Dedifferentiated amniotic fluid mesenchymal stem cell (primary cell): ENCODE measurements around the gene PXDN.
"Not testable (repeated sequence)": the region's sequence is repeated elsewhere in the genome, so short reads cannot be mapped to it uniquely, and the experiment has no call there.

Source experiments
- DNase-seq: peaks from one replicate; pipeline ENCODE4 v3.0.0-alpha.2; 2016; ENCODE audit errors: extremely low spot score

Gene PXDN, protein sequence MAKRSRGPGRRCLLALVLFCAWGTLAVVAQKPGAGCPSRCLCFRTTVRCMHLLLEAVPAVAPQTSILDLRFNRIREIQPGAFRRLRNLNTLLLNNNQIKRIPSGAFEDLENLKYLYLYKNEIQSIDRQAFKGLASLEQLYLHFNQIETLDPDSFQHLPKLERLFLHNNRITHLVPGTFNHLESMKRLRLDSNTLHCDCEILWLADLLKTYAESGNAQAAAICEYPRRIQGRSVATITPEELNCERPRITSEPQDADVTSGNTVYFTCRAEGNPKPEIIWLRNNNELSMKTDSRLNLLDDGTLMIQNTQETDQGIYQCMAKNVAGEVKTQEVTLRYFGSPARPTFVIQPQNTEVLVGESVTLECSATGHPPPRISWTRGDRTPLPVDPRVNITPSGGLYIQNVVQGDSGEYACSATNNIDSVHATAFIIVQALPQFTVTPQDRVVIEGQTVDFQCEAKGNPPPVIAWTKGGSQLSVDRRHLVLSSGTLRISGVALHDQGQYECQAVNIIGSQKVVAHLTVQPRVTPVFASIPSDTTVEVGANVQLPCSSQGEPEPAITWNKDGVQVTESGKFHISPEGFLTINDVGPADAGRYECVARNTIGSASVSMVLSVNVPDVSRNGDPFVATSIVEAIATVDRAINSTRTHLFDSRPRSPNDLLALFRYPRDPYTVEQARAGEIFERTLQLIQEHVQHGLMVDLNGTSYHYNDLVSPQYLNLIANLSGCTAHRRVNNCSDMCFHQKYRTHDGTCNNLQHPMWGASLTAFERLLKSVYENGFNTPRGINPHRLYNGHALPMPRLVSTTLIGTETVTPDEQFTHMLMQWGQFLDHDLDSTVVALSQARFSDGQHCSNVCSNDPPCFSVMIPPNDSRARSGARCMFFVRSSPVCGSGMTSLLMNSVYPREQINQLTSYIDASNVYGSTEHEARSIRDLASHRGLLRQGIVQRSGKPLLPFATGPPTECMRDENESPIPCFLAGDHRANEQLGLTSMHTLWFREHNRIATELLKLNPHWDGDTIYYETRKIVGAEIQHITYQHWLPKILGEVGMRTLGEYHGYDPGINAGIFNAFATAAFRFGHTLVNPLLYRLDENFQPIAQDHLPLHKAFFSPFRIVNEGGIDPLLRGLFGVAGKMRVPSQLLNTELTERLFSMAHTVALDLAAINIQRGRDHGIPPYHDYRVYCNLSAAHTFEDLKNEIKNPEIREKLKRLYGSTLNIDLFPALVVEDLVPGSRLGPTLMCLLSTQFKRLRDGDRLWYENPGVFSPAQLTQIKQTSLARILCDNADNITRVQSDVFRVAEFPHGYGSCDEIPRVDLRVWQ (N-terminal part only)

DNA sequence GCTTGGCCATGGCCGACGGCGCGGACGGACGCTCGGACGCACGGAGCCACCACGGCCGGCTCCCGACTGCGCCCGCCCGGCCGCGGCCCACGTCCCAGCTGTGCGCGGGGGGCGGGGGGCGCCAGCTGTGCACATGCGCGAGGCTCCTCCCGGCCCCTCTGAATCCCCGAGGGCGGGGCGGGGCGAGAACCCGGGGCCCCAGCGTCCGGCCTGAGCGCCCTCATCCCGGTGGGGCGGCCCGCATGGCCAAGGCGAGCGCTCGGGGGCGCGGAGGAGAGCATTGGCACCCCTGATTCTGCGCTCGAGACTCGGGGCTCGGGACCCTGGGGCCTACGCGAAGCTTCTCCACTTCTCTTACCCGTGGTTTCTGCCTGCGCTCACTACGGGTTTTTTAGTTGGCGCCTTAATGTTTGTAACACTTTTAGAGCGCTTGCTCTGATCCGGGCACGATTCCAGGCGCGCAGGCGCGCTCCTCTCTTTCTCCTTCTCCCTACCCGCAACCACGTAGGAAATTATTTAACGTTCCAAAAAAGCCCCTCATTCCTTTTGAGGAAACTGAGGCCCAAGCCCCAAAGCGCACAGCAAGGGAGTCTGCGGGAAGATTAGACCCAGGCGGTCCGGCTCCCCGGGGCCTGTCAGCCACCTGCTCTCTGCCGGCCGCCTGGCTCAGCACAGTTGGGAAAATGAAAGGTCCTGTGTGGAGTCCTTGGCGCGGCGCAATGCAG, at the start of gene PXDN:
PXDN (minus strand) TSS at position 70 of the 725 bp plus-strand sequence; CDS start at position 10, 60 bp downstream.
- DNase-seq = peak; percentile 37

DNA sequence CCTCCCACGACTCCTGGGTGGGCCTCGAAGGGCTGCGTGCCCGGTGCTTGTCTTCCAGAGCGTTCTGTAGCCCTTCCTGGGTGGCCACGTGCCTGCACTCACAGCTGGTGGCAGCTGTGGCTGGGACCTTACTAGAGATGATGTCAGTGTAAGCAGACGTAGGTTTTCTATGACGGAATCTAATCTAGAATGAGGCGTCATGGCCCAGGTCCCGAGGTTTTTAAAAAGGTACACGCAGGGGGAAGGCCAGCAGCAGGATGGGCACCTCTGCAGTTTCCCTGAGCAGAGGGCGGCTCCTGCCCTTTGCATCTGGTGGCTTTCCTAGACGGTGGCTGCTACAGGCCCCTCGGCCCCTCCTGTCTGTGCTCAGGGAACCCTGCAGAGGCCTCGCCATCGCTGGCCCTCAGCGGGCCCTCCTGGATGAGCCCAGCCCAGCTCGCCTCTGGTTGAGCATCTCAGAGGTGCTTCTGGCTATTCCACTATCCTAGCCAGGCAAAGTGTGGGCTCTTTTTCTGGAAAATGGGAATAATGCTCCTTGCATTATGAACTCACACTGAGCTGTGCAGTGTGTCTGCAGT, 49.6 kb upstream of the PXDN start:
- DNase-seq = no peak

DNA sequence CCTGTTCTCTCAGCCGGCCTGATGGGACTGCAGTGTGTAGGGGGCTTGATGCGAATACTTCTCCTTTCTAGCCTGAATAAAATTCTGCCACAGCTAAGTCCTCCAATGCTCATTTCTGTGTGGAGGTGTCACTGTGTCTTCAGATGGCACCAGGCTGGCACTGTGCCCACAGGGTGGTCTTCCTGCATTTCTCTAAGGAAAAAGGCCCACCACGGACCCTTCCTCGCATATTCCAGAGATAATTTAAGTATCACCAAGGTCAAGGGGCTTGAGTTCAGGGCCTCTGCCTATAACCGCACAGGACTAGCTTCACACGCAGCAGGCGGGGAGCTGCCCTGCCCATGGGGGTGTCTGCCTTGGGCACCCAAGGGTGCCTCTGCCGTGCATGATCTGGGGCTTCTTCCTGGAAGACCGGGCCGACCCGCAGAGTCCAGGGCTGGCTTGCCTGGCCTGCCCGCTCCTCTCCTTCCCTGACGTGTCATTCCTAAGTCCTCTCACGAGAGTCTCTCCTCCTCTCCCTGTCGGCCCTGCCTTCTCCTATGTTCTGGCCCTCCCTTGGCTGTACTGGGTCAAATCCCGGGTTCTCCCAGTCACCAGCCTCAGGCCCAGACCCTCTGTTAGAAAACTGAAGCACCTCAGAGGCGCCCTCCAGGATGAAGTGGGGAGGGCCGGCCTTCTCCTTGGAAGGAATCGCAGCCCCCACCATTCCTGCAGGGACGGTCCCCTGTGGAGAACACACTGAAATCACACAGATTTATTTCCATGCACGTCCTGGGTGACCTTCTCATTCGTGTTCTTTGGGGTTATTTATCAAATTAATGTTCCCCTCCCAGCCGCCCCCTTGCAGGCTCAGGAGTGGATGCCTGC, 48.9 kb upstream of the PXDN start:
- no peak for DNase-seq

DNA sequence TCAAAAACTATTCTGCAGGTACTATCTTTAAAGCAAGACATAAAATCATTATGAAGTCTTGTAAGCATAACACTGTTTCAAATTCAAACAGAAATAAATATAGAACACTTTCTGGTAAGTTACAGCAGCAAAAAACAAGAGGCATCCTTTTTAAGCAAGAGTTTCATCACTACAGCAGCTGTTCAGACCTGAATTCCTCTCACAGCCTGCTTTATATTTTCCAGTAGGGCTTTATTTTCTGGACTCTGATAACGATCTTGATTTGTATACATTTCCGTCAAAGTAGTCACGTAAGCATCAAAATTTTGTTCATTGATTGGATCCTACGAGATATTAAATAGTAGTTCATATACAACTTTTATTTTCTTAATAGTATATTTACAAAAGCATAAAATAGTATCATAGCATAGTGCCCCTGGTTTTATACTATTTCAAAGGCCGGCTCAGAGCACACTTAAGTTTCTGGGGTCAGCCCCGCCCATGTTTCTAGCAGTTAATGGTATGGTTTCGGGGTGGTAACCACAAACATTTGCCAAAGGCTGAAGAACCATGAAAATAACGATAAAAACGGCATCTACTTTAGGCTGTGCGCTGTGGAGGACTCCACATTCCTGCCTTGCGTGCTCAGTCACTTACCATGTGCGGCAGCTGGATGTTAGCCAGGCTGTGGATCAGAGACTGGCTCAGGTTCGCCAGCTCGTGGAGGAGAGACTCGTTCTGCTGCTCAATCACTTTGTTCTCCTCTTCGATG, 47.5 kb upstream of the PXDN start:
- peak; percentile 80 for DNase-seq

DNA sequence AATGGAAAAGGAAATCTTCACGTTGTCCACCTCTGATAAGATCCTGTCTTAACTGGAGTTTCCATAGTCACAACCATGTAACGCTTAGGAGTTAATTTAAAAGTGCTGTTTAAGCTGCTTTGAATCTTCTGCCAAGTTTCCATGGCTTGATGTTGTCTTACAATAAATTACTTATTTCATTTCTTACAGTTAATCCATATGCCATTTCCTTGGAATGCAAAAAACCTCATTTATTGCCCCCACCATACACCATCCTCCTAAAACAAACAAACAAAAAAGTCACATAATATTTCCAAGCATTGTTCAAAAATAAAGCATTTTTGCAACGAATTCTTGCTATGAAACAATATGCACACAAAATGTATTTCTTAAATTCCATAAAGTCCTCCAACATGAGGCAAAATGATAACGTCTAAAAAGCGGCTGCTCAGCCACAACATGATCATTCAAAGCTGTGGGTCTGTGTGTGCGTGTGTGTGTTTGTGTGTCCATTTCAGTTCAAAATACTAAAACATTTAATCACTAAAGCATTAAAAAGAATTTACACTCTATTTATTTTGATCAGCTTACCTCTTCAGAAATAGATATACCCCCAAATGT, 46.8 kb upstream of the PXDN start:
- DNase-seq = peak; percentile 47

DNA sequence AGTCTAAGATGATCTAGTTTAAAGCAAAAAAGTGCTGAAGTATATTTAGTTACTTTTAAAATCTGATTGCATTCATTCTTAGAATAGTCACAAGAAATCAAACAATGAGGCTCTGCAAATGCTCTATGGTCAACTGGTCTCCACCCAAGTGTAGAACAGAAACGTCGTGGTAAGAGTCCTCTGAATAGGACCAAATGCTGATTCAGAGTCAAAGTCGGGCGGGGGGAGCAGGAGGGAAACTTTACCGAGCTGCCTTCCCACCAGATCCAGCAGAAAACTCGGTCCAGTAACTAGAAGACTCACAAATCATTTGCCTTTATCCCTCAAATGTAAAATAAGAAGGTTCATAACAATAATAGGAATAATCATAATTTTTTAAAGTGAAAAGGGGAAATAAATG, 46.2 kb upstream of the PXDN start:
- DNase-seq = no peak

DNA sequence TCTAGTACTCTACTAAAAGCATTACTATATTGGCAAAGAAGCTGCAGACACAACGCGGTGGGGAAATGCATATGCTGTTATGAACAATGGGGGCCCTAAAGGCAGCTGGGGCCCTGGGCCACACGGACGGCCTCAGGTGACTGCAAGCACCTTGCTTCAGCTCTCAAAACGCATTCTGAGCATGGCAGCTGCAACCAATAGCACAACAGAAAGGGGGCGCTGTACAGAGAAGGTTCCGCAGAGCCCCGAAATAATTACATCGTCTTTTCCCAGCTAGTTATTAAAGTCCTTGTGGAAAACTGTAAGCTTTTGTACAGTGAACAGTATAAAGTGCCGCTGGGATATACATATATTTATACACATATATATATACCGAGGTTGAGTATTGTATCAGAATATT, 45.3 kb upstream of the PXDN start:
- DNase-seq = no peak

DNA sequence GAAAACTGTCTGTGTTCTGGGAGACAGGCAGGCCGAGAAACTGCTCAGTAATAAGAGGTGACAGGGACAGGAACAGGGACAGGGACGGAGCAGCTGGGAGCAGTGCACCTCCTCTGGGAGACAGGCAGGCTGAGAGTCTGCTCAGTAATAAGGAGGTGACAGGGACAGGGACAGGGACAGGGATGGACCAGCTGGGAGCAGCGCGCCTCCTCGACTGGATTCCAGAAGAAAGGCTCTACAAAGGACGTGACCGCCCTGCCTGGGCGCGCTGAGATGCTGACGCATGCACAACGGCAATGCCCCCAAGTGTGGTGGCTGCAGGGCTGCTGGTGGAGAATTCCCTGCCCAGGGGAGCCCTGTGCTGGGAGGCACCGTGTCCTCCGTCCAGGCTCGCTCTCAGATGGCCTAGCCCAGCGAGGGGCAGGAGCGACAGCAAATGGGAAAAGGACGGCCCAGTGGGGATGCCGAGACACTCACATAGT, 44.2 kb upstream of the PXDN start:
- DNase-seq = no peak

DNA sequence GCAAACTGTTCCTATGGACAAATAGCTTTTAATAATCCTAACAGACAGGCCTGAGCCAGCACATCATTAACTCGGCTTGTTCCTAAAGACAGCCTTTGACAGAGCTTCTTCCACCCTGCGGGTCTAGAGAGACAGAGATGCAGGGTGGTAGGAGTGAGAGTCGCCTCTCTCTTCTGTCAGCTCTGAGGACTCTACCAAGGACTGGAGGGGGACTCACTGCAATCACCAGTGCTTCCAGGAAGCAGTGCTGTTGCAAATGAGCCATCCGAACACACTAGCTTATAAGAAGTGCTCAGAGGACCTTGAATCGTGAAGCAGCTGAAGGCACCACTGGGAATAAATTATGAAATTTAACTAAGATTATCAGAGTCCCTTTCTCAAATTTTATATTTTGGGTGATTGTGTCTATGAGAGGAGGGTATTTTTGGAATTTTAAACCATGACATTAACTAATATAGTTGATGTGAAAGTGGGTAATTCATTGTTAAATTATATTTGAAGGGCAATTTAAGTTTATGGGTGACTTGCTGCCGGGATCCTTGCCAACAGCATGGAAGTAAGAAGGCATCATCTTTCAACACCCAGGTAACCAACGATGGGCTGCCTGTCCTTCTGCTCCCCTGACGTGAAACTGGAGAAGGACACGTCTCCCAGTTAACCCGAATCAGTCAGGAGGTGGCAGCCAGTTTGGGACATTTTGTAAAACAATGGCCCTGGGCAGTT, 43.6 kb upstream of the PXDN start:
- DNase-seq = no peak

DNA sequence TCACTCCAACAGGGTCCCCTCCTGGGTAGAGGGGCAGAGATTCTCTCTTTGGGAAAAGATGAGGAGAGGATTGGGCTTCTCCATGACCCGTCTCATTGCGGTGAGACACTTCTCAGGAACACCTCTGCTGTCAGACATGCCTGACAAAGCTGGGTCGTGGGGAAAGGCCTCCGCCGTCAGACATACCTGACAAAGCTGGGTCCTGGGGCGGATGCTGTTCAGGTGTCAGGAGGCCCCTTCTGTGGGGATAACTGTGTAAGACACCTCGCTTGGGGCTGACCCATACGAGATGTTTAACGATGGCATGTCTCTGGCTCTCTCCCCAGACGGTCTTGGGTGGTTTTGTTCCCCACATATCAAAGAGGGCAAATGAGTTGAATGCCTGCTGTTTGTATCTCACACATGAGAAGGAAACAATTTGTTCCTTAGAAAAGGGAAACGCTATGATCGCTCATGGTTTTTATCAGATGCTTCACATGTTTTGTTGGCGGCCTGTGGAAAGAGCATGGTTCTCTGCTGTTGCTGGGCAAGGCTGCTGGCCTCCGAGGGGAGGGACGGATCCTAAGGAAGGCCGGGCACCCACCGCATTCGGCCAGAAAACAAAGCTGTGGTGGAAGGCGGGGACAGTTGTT, 40.8 kb upstream of the PXDN start:
- no peak for DNase-seq

DNA sequence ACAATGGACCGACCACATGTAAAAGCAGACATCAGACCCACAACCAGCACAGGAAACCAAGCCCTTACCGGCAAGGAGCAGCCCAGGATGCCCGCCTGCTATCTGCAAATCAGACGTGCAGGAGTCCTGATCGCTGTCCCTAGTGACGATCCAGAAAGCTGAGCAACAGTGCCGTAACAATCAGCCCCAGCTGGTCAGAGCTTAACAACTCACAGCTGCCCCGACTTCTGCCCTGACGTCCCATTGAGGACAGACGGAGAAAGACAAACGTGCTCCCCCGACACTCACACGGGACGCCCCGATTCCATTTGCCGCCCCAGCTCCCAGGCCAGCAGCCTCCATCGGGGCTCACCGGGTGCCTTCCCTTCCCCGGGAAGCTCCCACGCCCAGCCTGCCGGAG, 39.8 kb upstream of the PXDN start:
- DNase-seq = no peak

DNA sequence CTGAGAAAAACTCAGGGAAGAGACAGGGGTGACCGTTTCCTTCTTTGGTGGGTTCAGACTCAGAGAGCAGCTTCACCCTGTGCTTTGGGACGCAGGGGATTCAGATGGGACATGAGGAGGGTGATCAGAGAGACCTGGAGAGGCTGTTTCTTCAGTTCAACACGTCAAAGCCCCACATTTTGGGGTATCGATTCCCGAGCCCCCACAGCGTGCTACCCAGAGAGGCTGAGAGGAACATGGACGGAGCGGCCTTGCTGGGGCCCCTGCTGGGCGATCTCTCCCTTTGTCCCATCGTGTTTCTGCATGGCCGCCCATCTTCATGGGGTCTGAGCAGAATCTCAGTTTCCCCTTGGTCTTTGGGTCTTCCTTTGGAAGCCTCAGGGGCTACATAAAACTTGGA, 38.2 kb upstream of the PXDN start:
- no peak for DNase-seq

DNA sequence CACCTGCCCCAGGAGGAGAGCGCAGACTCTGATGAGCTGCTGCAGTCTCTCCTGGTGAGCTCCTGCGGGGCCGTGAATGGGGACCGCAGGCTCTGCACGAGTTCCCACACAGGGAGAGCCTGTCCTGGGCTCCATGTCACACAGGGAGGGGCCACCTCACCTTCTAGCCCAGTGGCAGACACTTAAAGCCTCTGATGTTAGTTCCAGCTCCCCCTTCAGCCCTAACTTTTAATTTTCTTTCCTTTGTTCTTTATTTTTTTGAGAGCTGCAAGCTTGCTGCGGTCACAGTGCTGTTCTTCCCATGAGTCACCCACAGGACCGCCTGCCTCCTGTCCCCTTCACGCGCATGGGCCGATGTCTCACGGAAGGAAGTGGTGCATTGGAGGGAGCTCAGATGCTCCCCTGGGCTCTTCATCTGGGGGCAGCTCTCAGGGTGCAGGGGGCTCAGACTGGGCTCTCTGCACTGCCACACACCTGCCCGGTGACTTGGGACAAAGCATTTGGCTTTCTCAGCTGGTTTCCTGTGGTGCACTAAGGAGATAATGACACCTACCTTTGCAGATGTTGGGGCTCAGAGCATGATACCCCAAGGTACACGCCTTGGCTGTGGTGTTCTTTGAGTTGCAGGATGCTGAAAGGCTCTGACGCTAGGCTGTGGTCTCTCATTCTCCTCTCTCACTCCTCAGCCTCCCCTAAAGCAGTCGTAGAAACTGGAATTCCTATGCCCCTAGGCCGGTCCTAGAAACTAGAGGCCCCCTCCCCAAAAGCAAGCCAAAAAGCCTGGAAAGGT, 37.2 kb upstream of the PXDN start:
- no peak for DNase-seq

DNA sequence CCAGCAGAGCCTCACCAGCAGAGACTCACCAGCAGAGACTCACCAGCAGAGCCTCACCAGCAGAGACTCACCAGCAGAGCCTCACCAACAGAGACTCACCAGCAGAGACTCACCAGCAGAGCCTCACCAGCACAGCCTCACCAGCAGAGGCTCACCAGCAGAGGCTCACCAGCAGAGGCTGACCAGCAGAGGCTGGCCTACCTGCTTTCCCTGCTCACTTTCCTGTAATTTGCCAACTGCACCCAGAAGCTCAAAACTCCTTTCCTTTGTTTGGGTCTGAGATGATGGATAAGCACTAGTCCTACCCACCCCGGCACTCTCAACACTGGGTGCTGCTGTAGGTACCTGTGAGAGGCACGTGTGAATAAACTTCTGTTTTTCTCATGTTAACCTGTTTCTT, 36.4 kb upstream of the PXDN start:
- DNase-seq = no peak

DNA sequence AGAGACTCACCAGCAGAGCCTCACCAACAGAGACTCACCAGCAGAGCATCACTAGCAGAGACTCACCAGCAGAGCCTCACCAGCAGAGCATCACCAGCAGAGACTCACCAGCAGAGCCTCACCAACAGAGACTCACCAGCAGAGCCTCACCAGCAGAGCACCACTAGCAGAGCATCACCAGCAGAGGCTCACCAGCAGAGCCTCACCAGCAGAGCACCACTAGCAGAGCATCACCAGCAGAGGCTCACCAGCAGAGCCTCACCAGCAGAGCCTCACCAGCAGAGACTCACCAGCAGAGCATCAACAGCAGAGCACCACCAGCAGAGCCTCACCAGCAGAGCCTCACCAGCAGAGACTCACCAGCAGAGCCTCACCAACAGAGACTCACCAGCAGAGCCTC, 35.7 kb upstream of the PXDN start:
- not testable (repeated sequence) for DNase-seq

DNA sequence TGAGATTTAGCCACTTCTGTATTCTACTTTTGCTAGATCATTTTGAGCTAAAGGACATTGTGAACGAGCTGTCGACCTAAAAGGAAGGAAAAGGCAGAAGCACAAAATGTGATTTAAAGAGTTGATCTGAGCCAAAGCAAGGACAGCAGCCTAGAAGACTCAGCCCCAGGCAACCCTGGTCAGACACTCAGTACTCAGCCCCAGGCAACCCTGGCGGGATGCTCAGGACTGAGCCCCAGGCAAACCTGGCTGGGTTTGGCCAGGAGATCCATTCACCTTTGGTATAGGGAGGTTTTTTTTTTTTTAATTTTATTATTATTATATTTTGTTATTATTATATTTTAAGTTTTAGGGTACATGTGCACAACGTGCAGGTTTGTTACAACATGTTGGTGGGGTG, 34.3 kb upstream of the PXDN start:
- no peak for DNase-seq

DNA sequence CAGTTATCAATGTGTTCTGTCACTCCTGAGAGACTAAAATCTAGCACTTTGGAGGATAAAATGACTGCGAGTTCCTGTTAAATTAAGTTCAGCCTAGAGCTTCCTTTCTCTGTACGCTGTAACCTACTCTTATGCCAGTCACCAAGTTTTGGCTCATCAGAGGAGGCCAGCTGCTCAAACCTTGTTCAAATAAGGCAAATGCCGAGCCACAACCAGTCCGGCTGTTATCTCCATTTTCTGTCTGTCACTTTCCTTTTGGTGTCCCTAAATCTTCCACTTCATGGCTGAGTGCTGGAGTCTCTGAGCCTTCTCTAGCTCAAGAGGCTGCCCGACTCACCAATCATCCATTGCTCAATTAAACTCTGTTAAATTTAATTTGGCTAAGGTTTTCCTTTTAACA, 33.5 kb upstream of the PXDN start:
- DNase-seq = no peak
